ENCODE measurements around the gene SLC22A23.

- TF ChIP-seq CTCF (conservative IDR thresholded peaks at IDR 0.05): no peak
- TF ChIP-seq ZFX (IDR thresholded peaks at IDR 0.05): no peak
Measured at GRCh38 chr6:3408665-3409064, 48.2 kb downstream of the SLC22A23 start.

Measured in C4-2B (cell line).